Measurements from ENCODE around the gene PURB.

DNA sequence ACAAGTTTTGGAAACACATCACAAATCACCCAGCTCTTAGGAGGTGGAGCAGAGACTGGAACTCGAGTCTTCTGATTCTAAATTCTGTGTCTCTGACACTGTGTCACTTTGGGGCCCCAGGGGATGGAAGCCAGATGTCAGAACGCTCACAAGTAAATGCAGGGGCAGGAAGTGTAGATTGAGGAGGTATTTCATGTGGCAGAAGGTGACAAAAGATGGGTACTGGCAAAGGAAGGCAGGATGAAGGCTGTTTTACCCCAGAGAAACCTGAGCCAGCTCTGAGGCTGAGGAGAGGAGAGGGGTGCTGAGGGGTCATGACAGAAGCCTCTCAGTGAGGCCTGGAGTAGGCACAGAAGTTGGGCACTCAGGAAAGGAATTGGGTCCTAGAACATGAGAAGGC lies 6.0 kb upstream of the PURB start:
- TF ChIP-seq CTCF (IDR thresholded peaks at IDR 0.05; ENCODE audit: insufficient read depth, low read length) (no peak), POLR2AphosphoS5 (IDR thresholded peaks at IDR 0.05; ENCODE audit: low read depth) (no peak), GABPA (IDR thresholded peaks at IDR 0.05; ENCODE audit: low read depth) (no peak)
- TF ChIP-seq, protein P1, sequence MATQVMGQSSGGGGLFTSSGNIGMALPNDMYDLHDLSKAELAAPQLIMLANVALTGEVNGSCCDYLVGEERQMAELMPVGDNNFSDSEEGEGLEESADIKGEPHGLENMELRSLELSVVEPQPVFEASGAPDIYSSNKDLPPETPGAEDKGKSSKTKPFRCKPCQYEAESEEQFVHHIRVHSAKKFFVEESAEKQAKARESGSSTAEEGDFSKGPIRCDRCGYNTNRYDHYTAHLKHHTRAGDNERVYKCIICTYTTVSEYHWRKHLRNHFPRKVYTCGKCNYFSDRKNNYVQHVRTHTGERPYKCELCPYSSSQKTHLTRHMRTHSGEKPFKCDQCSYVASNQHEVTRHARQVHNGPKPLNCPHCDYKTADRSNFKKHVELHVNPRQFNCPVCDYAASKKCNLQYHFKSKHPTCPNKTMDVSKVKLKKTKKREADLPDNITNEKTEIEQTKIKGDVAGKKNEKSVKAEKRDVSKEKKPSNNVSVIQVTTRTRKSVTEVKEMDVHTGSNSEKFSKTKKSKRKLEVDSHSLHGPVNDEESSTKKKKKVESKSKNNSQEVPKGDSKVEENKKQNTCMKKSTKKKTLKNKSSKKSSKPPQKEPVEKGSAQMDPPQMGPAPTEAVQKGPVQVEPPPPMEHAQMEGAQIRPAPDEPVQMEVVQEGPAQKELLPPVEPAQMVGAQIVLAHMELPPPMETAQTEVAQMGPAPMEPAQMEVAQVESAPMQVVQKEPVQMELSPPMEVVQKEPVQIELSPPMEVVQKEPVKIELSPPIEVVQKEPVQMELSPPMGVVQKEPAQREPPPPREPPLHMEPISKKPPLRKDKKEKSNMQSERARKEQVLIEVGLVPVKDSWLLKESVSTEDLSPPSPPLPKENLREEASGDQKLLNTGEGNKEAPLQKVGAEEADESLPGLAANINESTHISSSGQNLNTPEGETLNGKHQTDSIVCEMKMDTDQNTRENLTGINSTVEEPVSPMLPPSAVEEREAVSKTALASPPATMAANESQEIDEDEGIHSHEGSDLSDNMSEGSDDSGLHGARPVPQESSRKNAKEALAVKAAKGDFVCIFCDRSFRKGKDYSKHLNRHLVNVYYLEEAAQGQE (IDR thresholded peaks at IDR 0.05; ENCODE audit: insufficient replicate concordance, low read depth): no peak

Measured in HL-60 (cell line).